HEK293 (cell line): Measurements from ENCODE around the gene GRIK4.

ENCODE experiments used
- CTCF ChIA-PET: fragments of 350-600 bp; formaldehyde crosslinking; extraction: SDS; loops from one replicate; lab custom pipeline; 2021; ENCODE audit warnings: antibody characterized with exemption; lab: Yijun Ruan, JAX
- POLR2A ChIA-PET: fragments of 300-600 bp; formaldehyde crosslinking; extraction: SDS; loops from one replicate; lab custom pipeline; 2020; ENCODE audit warnings: antibody characterized with exemption, inconsistent platforms; lab: Yijun Ruan, JAX
- H3K27ac ChIP-seq: fragments of 200-500 bp; sonication (Bioruptor generic); 2 replicates; pipeline ENCODE4 v1.5.1; 2014; ENCODE audit warnings: low read depth, low read length, control low read depth, inconsistent platforms; ENCODE audit errors: extremely low read depth
- H3K36me3 ChIP-seq, 2 experiments: fragments of 200-500 bp in 1 of 2; sonication (Bioruptor generic) in 1 of 2; 1 replicate in 1 of 2; 2 replicates in 1 of 2; pipeline ENCODE4 v1.5.1; 2014 to 2017; ENCODE audit warnings: inconsistent platforms in 2 of 2, low read length in 2 of 2; ENCODE audit not compliant: control insufficient read depth in 2 of 2, insufficient read depth in 1 of 2
- H3K4me1 ChIP-seq: fragments of 200-500 bp; sonication (Bioruptor generic); 2 replicates; pipeline ENCODE4 v1.5.1; 2014; ENCODE audit warnings: mild to moderate bottlenecking, low read length, inconsistent platforms; ENCODE audit not compliant: control insufficient read depth, insufficient read depth
- H3K4me3 ChIP-seq: 2 replicates; pipeline ENCODE4 v1.5.1; 2011; ENCODE audit warnings: low read depth, mild to moderate bottlenecking, control low read depth, low read length, moderate library complexity
- H3K9me3 ChIP-seq: fragments of 200-500 bp; sonication (Bioruptor generic); 2 replicates; pipeline ENCODE4 v1.5.1; 2014; ENCODE audit warnings: low read depth, low read length, inconsistent platforms; ENCODE audit not compliant: control insufficient read depth, insufficient read depth
- HOXA7 ChIP-seq: sonication (generic); formaldehyde crosslinking; IDR thresholded peaks from 2 replicates; pipeline ENCODE4 v1.8.1; 2022; ENCODE audit warnings: missing genetic modification reagents, borderline replicate concordance
- IKZF3 ChIP-seq: fragments of 450-650 bp; IDR thresholded peaks from 2 replicates; pipeline ENCODE4 v1.5.0; 2018; ENCODE audit warnings: missing biosample characterization, mild to moderate bottlenecking, missing genetic modification characterization, moderate library complexity
- PRDM1 ChIP-seq: fragments of 450-650 bp; formaldehyde crosslinking; IDR thresholded peaks from 2 replicates; pipeline ENCODE4; 2016; ENCODE audit warnings: missing biosample characterization, missing genetic modification characterization
- RBAK ChIP-seq: fragments of 450-650 bp; formaldehyde crosslinking; IDR thresholded peaks from 2 replicates; pipeline ENCODE4 v1.5.1; 2016; ENCODE audit warnings: missing biosample characterization, missing genetic modification characterization
- SETDB1 ChIP-seq: IDR thresholded peaks from one replicate; pipeline ENCODE4 v1.6.1; 2017; ENCODE audit warnings: mild to moderate bottlenecking, low read length, moderate library complexity, mixed read lengths; ENCODE audit not compliant: insufficient read length
- SP2 ChIP-seq: fragments of 450-650 bp; formaldehyde crosslinking; IDR thresholded peaks from 2 replicates; pipeline ENCODE4 v1.5.1; 2016; ENCODE audit warnings: missing biosample characterization, missing genetic modification characterization
- WT1 ChIP-seq: fragments of 450-650 bp; formaldehyde crosslinking; IDR thresholded peaks from 2 replicates; pipeline ENCODE4 v1.5.1; 2016; ENCODE audit warnings: missing biosample characterization, missing genetic modification characterization
- ZBTB17 ChIP-seq: fragments of 450-650 bp; formaldehyde crosslinking; IDR thresholded peaks from 2 replicates; pipeline ENCODE4 v1.5.1; 2016; ENCODE audit warnings: missing biosample characterization, missing genetic modification characterization
- ZBTB20 ChIP-seq: fragments of 450-650 bp; formaldehyde crosslinking; IDR thresholded peaks from 2 replicates; pipeline ENCODE4 v1.5.1; 2016; ENCODE audit warnings: missing biosample characterization, missing genetic modification characterization
- ZBTB21 ChIP-seq: fragments of 450-650 bp; formaldehyde crosslinking; IDR thresholded peaks from 2 replicates; pipeline ENCODE4 v1.5.1; 2017; ENCODE audit warnings: missing biosample characterization, missing genetic modification characterization
- ZBTB7A ChIP-seq: fragments of 450-650 bp; formaldehyde crosslinking; IDR thresholded peaks from 2 replicates; pipeline ENCODE4 v1.5.1; 2016; ENCODE audit warnings: low read depth, missing biosample characterization, missing genetic modification characterization
- ZEB2 ChIP-seq: fragments of 450-650 bp; formaldehyde crosslinking; IDR thresholded peaks from 2 replicates; pipeline ENCODE4 v1.5.1; 2016; ENCODE audit warnings: missing biosample characterization, missing genetic modification characterization
- ZNF10 ChIP-seq: fragments of 450-650 bp; formaldehyde crosslinking; IDR thresholded peaks from 2 replicates; pipeline ENCODE4 v1.5.1; 2017; ENCODE audit warnings: missing biosample characterization, missing genetic modification characterization
- ZNF121 ChIP-seq: fragments of 450-650 bp; formaldehyde crosslinking; IDR thresholded peaks from 2 replicates; pipeline ENCODE4 v1.5.1; 2016; ENCODE audit warnings: missing biosample characterization, missing genetic modification characterization
- ZNF155 ChIP-seq: fragments of 450-650 bp; formaldehyde crosslinking; IDR thresholded peaks from 2 replicates; pipeline ENCODE4 v1.5.1; 2016; ENCODE audit warnings: missing biosample characterization, missing genetic modification characterization
- ZNF18 ChIP-seq: fragments of 450-650 bp; formaldehyde crosslinking; IDR thresholded peaks from 2 replicates; pipeline ENCODE4 v1.5.1; 2016; ENCODE audit warnings: missing biosample characterization, missing genetic modification characterization
- ZNF292 ChIP-seq: fragments of 450-650 bp; formaldehyde crosslinking; IDR thresholded peaks from 2 replicates; pipeline ENCODE4 v1.5.1; 2016; ENCODE audit warnings: low read depth, missing biosample characterization, missing genetic modification characterization, borderline replicate concordance
- ZNF362 ChIP-seq: fragments of 450-650 bp; formaldehyde crosslinking; IDR thresholded peaks from 2 replicates; pipeline ENCODE4 v1.5.1; 2016; ENCODE audit warnings: missing biosample characterization, missing genetic modification characterization
- ZNF37A ChIP-seq: fragments of 450-650 bp; IDR thresholded peaks from 2 replicates; pipeline ENCODE4 v1.5.1; 2018; ENCODE audit warnings: missing biosample characterization, missing genetic modification characterization
- ZNF391 ChIP-seq: fragments of 450-650 bp; formaldehyde crosslinking; IDR thresholded peaks from 2 replicates; pipeline ENCODE4 v1.5.1; 2016; ENCODE audit warnings: low read depth, missing biosample characterization, missing genetic modification characterization, borderline replicate concordance
- ZNF398 ChIP-seq: fragments of 450-650 bp; formaldehyde crosslinking; IDR thresholded peaks from 2 replicates; pipeline ENCODE4 v1.5.1; 2017; ENCODE audit warnings: missing biosample characterization, missing genetic modification characterization
- ZNF416 ChIP-seq: fragments of 450-650 bp; formaldehyde crosslinking; IDR thresholded peaks from 2 replicates; pipeline ENCODE4 v1.5.1; 2016; ENCODE audit warnings: missing biosample characterization, missing genetic modification characterization
- ZNF501 ChIP-seq: fragments of 450-650 bp; formaldehyde crosslinking; IDR thresholded peaks from 2 replicates; pipeline ENCODE4 v1.5.1; 2016; ENCODE audit warnings: missing biosample characterization, missing genetic modification characterization
- ZNF560 ChIP-seq: fragments of 450-650 bp; formaldehyde crosslinking; IDR thresholded peaks from 2 replicates; pipeline ENCODE4 v1.5.1; 2017; ENCODE audit warnings: missing biosample characterization, missing genetic modification characterization, borderline replicate concordance
- ZNF600 ChIP-seq: fragments of 450-650 bp; formaldehyde crosslinking; IDR thresholded peaks from 2 replicates; pipeline ENCODE4 v1.5.1; 2016; ENCODE audit warnings: missing biosample characterization, missing genetic modification characterization
- ZNF629 ChIP-seq: fragments of 450-650 bp; formaldehyde crosslinking; IDR thresholded peaks from 2 replicates; pipeline ENCODE4 v1.5.1; 2017; ENCODE audit warnings: missing biosample characterization, missing genetic modification characterization
- ZNF747 ChIP-seq: fragments of 450-650 bp; formaldehyde crosslinking; IDR thresholded peaks from 2 replicates; pipeline ENCODE4 v1.5.1; 2016; ENCODE audit warnings: missing biosample characterization, missing genetic modification characterization
- ZSCAN30 ChIP-seq: fragments of 450-650 bp; IDR thresholded peaks from 2 replicates; pipeline ENCODE4 v1.5.1; 2018; ENCODE audit warnings: missing biosample characterization, mild to moderate bottlenecking, missing genetic modification characterization, moderate library complexity

The GRIK4 gene

GRCh38 chr11:120805960-120806555 is 294.5 kb downstream of the GRIK4 start:
- POLR2A ChIA-PET = no interaction called here

GRCh38 chr11:120807414-120808150 is 296.0 kb downstream of the GRIK4 start:
- ChIA-PET CTCF (interaction anchor here (0.6 to 1.1 kb wide), 3 partner anchors 122 to 472 kb away, joined by 4 to 5 read pairs (median 4); no protein-coding TSS in a partner anchor), POLR2A (no interaction called here)
- TF ChIP-seq ZNF560 (tag by site-specific recombination) (no peak), ZNF600 (tag by site-specific recombination) (0 out of 2 replicates have a peak, but pooled peaks have one; percentile 40), ZNF391 (tag by site-specific recombination) (no peak), WT1 (0 out of 2 replicates have a peak, but pooled peaks have one; percentile 28), ZNF362 (tag by site-specific recombination) (peak; percentile 77), PRDM1 (tag by site-specific recombination) (peak; percentile 31; the same call in 1 of the 2 replicates), ZNF629 (tag by site-specific recombination) (0 out of 2 replicates have a peak, but pooled peaks have one; percentile 25)
- no peaks in the 10 kb centered on the region for H3K36me3 ChIP-seq
- H3K9me3 ChIP-seq = no peaks in the 10 kb centered on the region
- no peak overlapping the region for H3K4me3 ChIP-seq
- no peaks in the 10 kb centered on the region for H3K4me1 ChIP-seq
- H3K27ac ChIP-seq = no peak overlapping the region

More at GRCh38 chr11:120805960-120806555, 294.5 kb downstream of the GRIK4 start:
- Histone ChIP-seq H3K9me3 (no peaks in the 10 kb centered on the region), H3K4me1 (no peaks in the 10 kb centered on the region), H3K36me3 (no peaks in the 10 kb centered on the region), H3K27ac (no peak overlapping the region), H3K4me3 (no peak overlapping the region)
- TF ChIP-seq IKZF3 (tag by site-specific recombination) (no peak), ZNF18 (tag by site-specific recombination) (no peak), ZNF10 (no peak), ZNF292 (tag by site-specific recombination) (no peak), SETDB1 (no peak), ZNF501 (no peak), ZNF155 (tag by site-specific recombination) (no peak), ZNF37A (tag by site-specific recombination) (no peak), SP2 (tag by site-specific recombination) (no peak), ZBTB7A (tag by site-specific recombination) (no peak)
- CTCF ChIA-PET = no interaction called here

GRCh38 chr11:120808616-120809050 is 297.1 kb downstream of the GRIK4 start:
- H3K36me3 ChIP-seq = no peaks in the 10 kb centered on the region
- no peaks in the 10 kb centered on the region for H3K4me1 ChIP-seq
- TF ChIP-seq ZBTB17 (tag by site-specific recombination) = no peak
- no peak for TF ChIP-seq ZEB2
- no peak for TF ChIP-seq ZNF121 (tag by site-specific recombination)
- TF ChIP-seq RBAK (tag by site-specific recombination) = no peak
- TF ChIP-seq ZNF416 (tag by site-specific recombination) = no peak
- no peak for TF ChIP-seq ZNF747 (tag by site-specific recombination)
- TF ChIP-seq ZSCAN30 (tag by site-specific recombination) = no peak
- no peak for TF ChIP-seq ZBTB20 (tag by site-specific recombination)
- TF ChIP-seq ZBTB21 (tag by site-specific recombination) = no peak
- TF ChIP-seq HOXA7 = no peak
- TF ChIP-seq ZNF398 (tag by site-specific recombination) = no peak
- TF ChIP-seq, all 188 proteins: peak for 0
- ChIA-PET CTCF (no interaction called here), POLR2A (no interaction called here)
- Histone ChIP-seq H3K4me3 (no peak overlapping the region), H3K9me3 (no peaks in the 10 kb centered on the region), H3K27ac (no peak overlapping the region)
